Measurements from ENCODE around the gene LRRTM4. TPM values are rescaled to one million over a fixed set of nuclear protein-coding genes. Genes with fewer than 3 reads are reported as not detected.
"Not testable (repeated sequence)": the region's sequence is repeated elsewhere in the genome, so short reads cannot be mapped to it uniquely, and the experiment has no call there.

LRRTM4 gene
- total RNA-seq, 2 donors from 2014 or later = 0.24 TPM; not detected in 1

DNA sequence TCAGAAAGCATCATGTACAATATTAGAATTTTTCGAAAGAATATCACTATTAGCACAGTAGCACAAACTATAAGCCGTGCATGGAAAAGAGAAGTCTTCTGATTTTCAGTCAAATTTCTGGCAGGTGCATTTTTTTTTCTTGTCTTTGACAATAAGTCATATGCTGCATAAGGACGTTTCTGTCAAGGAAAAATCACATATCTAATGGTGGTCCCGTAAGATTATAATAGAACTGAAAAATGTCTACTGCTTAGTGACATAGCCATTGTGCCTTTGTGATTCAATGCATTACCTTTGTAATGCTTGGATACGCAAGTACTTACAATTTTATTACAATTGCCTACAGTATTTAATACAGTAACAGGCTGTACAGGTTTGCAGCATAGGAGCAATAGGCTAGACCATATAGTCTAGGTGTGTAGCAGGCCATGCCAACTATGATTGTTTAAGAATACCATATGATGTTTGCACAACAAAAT, 329.3 kb downstream of the LRRTM4 start:
- Histone ChIP-seq H3K4me3 (no peak overlapping the region), H3K36me3 (no peaks in the 10 kb centered on the region), H3K27ac (no peak overlapping the region), H3K4me1 (no peaks in the 10 kb centered on the region), H3K27me3 (no peaks in the 10 kb centered on the region), H3K9me3 (no peaks in the 10 kb centered on the region)
- TF ChIP-seq, protein P1, sequence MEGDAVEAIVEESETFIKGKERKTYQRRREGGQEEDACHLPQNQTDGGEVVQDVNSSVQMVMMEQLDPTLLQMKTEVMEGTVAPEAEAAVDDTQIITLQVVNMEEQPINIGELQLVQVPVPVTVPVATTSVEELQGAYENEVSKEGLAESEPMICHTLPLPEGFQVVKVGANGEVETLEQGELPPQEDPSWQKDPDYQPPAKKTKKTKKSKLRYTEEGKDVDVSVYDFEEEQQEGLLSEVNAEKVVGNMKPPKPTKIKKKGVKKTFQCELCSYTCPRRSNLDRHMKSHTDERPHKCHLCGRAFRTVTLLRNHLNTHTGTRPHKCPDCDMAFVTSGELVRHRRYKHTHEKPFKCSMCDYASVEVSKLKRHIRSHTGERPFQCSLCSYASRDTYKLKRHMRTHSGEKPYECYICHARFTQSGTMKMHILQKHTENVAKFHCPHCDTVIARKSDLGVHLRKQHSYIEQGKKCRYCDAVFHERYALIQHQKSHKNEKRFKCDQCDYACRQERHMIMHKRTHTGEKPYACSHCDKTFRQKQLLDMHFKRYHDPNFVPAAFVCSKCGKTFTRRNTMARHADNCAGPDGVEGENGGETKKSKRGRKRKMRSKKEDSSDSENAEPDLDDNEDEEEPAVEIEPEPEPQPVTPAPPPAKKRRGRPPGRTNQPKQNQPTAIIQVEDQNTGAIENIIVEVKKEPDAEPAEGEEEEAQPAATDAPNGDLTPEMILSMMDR (IDR thresholded peaks at IDR 0.05) = no peak
- no peak for DNase-seq (ENCODE audit: low spot score)

- Histone ChIP-seq H3K36me3 (no peaks in the 10 kb centered on the region), H3K4me3 (no peak overlapping the region), H3K4me1 (no peaks in the 10 kb centered on the region), H3K9me3 (no peaks in the 10 kb centered on the region), H3K27ac (no peak overlapping the region), H3K27me3 (no peaks in the 10 kb centered on the region)
- TF ChIP-seq, protein P1 (IDR thresholded peaks at IDR 0.05) = no peak
- no peak for DNase-seq (ENCODE audit: low spot score)
These were observed 330.5 kb downstream of the LRRTM4 start for GRCh38 chr2:77191665-77192064.

GRCh38 chr2:77190721-77191346, 331.3 kb downstream of the LRRTM4 start:
- no peaks in the 10 kb centered on the region for H3K4me1 ChIP-seq
- H3K27me3 ChIP-seq = no peaks in the 10 kb centered on the region
- H3K36me3 ChIP-seq = no peaks in the 10 kb centered on the region
- H3K27ac ChIP-seq = no peak overlapping the region
- H3K9me3 ChIP-seq = no peaks in the 10 kb centered on the region
- TF ChIP-seq, protein P1 (IDR thresholded peaks at IDR 0.05) = no peak
- DNase-seq (ENCODE audit: low spot score) = no peak
- H3K4me3 ChIP-seq = no peak overlapping the region

- no peaks in the 10 kb centered on the region for H3K27me3 ChIP-seq
- TF ChIP-seq, protein P1 (IDR thresholded peaks at IDR 0.05) = no peak
These were observed 337.1 kb downstream of the LRRTM4 start for GRCh38 chr2:77185052-77185451.

GRCh38 chr2:77179297-77179696, 342.9 kb downstream of the LRRTM4 start:
- no peaks in the 10 kb centered on the region for H3K36me3 ChIP-seq

More at GRCh38 chr2:77185052-77185451, 337.1 kb downstream of the LRRTM4 start:
- H3K4me3 ChIP-seq = no peak overlapping the region
- no peaks in the 10 kb centered on the region for H3K4me1 ChIP-seq
- no peaks in the 10 kb centered on the region for H3K36me3 ChIP-seq
- no peak for DNase-seq (ENCODE audit: low spot score)
- H3K9me3 ChIP-seq = no peaks in the 10 kb centered on the region
- H3K27ac ChIP-seq = no peak overlapping the region

GRCh38 chr2:77175266-77175780, 346.9 kb downstream of the LRRTM4 start:
- H3K27ac ChIP-seq; H3K4me1 ChIP-seq; H3K27me3 ChIP-seq; DNase-seq (ENCODE audit: low spot score); H3K4me3 ChIP-seq; H3K36me3 ChIP-seq; H3K9me3 ChIP-seq: not testable (repeated sequence)

More at GRCh38 chr2:77179297-77179696, 342.9 kb downstream of the LRRTM4 start:
- Histone ChIP-seq H3K27ac (no peak overlapping the region), H3K27me3 (no peaks in the 10 kb centered on the region), H3K9me3 (no peaks in the 10 kb centered on the region), H3K4me3 (no peak overlapping the region), H3K4me1 (no peaks in the 10 kb centered on the region)
- TF ChIP-seq, protein P1 (IDR thresholded peaks at IDR 0.05) = no peak
- DNase-seq (ENCODE audit: low spot score) = no peak

All from right atrium auricular region (tissue), 2 donors.